ENCODE data around the gene COA7.

DNA sequence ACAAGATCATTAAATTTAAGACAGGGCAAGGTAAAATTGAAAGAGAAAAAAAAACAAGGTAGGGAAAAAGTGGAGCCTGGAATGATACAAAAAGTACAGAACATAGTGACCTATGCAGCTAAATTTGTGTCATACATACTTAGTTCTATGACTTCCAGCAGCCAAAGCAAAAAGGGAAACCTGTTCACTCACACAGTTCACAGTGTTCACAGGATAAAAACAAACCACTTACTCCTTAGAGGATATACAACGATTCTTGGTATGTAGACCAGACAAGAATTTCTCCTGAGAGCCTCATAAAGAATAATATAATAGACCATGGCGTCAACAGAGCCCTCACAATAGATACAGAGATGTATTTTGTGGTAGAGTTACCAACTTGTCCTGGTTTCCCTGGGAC is 27.5 kb downstream of the COA7 start:
- no peak for TF ChIP-seq CTCF (IDR thresholded peaks at IDR 0.05; ENCODE audit: poor library complexity)
- TF ChIP-seq EZH2 (IDR thresholded peaks at IDR 0.05; ENCODE audit: borderline replicate concordance): no peak
- TF ChIP-seq EZH2phosphoT487 (IDR thresholded peaks at IDR 0.05; ENCODE audit: low read depth, severe bottlenecking, unreplicated experiment): no peak

All from hepatocyte (in vitro differentiated cells).